ENCODE results near the gene MYO16.

Gene MYO16

GRCh38 chr13:108629181-108629752 is at the start of gene MYO16:
MYO16 (plus strand) TSS chr13:108629611; CDS start chr13:108629845, 234 bp downstream.
- TF ChIP-seq CTCF (conservative IDR thresholded peaks at IDR 0.05) (no peak), ZFX (IDR thresholded peaks at IDR 0.05) (no peak)

GRCh38 chr13:108586826-108587225 is 42.6 kb upstream of the MYO16 start:
- no peak for TF ChIP-seq CTCF (conservative IDR thresholded peaks at IDR 0.05)
- no peak for TF ChIP-seq ZFX (IDR thresholded peaks at IDR 0.05)
- no peak overlapping the region for H3K27ac ChIP-seq

More at GRCh38 chr13:108629181-108629752, at the start of gene MYO16:
- no peak within 1 kb of the TSS for H3K27ac ChIP-seq

GRCh38 chr13:108588516-108588915 is 40.9 kb upstream of the MYO16 start:
- H3K27ac ChIP-seq = no peak overlapping the region
- TF ChIP-seq ZFX (IDR thresholded peaks at IDR 0.05) (no peak), CTCF (conservative IDR thresholded peaks at IDR 0.05) (no peak)

- no peak for TF ChIP-seq ZFX (IDR thresholded peaks at IDR 0.05)
- TF ChIP-seq CTCF (conservative IDR thresholded peaks at IDR 0.05) = no peak
Observed at GRCh38 chr13:108594153-108594552, 35.3 kb upstream of the MYO16 start.

GRCh38 chr13:108595436-108596274 is 33.8 kb upstream of the MYO16 start:
- TF ChIP-seq ZFX (IDR thresholded peaks at IDR 0.05) (no peak), CTCF (conservative IDR thresholded peaks at IDR 0.05) (no peak)
- H3K27ac ChIP-seq = no peak overlapping the region

More at GRCh38 chr13:108594153-108594552, 35.3 kb upstream of the MYO16 start:
- no peak overlapping the region for H3K27ac ChIP-seq

GRCh38 chr13:108597943-108598342 is 31.5 kb upstream of the MYO16 start:
- no peak overlapping the region for H3K27ac ChIP-seq
- TF ChIP-seq ZFX (IDR thresholded peaks at IDR 0.05) (no peak), CTCF (conservative IDR thresholded peaks at IDR 0.05) (no peak)

- TF ChIP-seq ZFX (IDR thresholded peaks at IDR 0.05) (no peak), CTCF (conservative IDR thresholded peaks at IDR 0.05) (no peak)
Observed at GRCh38 chr13:108606424-108606823, 23.0 kb upstream of the MYO16 start.

More at GRCh38 chr13:108606424-108606823, 23.0 kb upstream of the MYO16 start:
- H3K27ac ChIP-seq = no peak overlapping the region

Measured in C4-2B (cell line).